K562 (cell line): ENCODE results near the gene SLC31A1. TPM values are rescaled to one million over a fixed set of nuclear protein-coding genes. Genes with fewer than 3 reads are reported as not detected.

Experiments
- ARID2 ChIP-seq: fragments of 450-650 bp; IDR thresholded peaks from 2 replicates; pipeline ENCODE4 v1.6.1; 2017; ENCODE audit warnings: antibody characterized with exemption, mild to moderate bottlenecking
- CEBPB ChIP-seq: fragments of 450-650 bp; IDR thresholded peaks from 2 replicates; pipeline ENCODE4 v1.6.1; 2016; ENCODE audit warnings: missing genetic modification characterization, missing compliant biosample characterization
- ETV6 ChIP-seq, 3 experiments: fragments of 150-350 bp in 1 of 3; sonication (generic) in 1 of 3; formaldehyde crosslinking in 1 of 3; IDR thresholded peaks; 2 replicates each; pipeline versions ENCODE4 v1.6.1 to v1.8.0; 2014 to 2022; ENCODE audit warnings: borderline replicate concordance in 2 of 3, low read depth in 2 of 3, antibody characterized with exemption in 1 of 3, low read length in 1 of 3, mild to moderate bottlenecking in 1 of 3, missing genetic modification reagents in 1 of 3
- FIP1L1 ChIP-seq: fragments of 200-400 bp; formaldehyde crosslinking; IDR thresholded peaks from 2 replicates; pipeline ENCODE4 v1.6.1; 2018; ENCODE audit warnings: mild to moderate bottlenecking, low read depth, low read length; ENCODE audit not compliant: poor library complexity, severe bottlenecking
- HLTF ChIP-seq: fragments of 450-650 bp; IDR thresholded peaks from 2 replicates; pipeline ENCODE4 v1.6.1; 2016
- KLF6 ChIP-seq: fragments of 250-450 bp; sonication (Bioruptor Pico); IDR thresholded peaks from 2 replicates; pipeline ENCODE4 v1.4.0; 2020; ENCODE audit warnings: mild to moderate bottlenecking, moderate library complexity, borderline replicate concordance
- MECOM ChIP-seq: fragments of 250-450 bp; sonication (Bioruptor Pico); IDR thresholded peaks from 2 replicates; pipeline ENCODE4 v1.8.0; 2022; ENCODE audit warnings: inconsistent platforms
- NFE2 ChIP-seq: IDR thresholded peaks from 2 replicates; pipeline ENCODE4 v1.6.1; 2014; ENCODE audit warnings: antibody characterized with exemption, low read depth
- POLR2AphosphoS2 ChIP-seq: IDR thresholded peaks from 2 replicates; pipeline ENCODE4 v1.6.1; 2012; ENCODE audit warnings: low read length, improper control_type of control experiment
- POLR3G ChIP-seq: IDR thresholded peaks from 2 replicates; pipeline ENCODE4 v1.6.1; 2011; ENCODE audit not compliant: insufficient read length, insufficient replicate concordance; ENCODE audit errors: extremely low read depth
- RCOR1 ChIP-seq, 2 experiments: IDR thresholded peaks; 2 replicates each; pipeline ENCODE4 v1.6.1; 2012; ENCODE audit warnings: low read depth in 2 of 2, low read length in 2 of 2, borderline replicate concordance in 1 of 2, improper control_type of control experiment in 1 of 2
- SNAPC5 ChIP-seq: fragments of 250-450 bp; sonication (Bioruptor Pico); IDR thresholded peaks from 2 replicates; pipeline ENCODE4 v1.8.0; 2021; ENCODE audit warnings: moderate library complexity, mild to moderate bottlenecking, inconsistent platforms
- SREBF1 ChIP-seq: fragments of 150-350 bp; IDR thresholded peaks from 2 replicates; pipeline ENCODE4 v1.6.1; 2014; ENCODE audit warnings: antibody characterized with exemption, low read depth, low read length, borderline replicate concordance
- TGIF2 ChIP-seq: sonication (generic); formaldehyde crosslinking; IDR thresholded peaks from 2 replicates; pipeline ENCODE4 v1.8.1; 2022; ENCODE audit warnings: mild to moderate bottlenecking, missing genetic modification reagents, moderate library complexity
- THRAP3 ChIP-seq: fragments of 450-650 bp; IDR thresholded peaks from 2 replicates; pipeline ENCODE4 v1.6.1; 2016; ENCODE audit warnings: mild to moderate bottlenecking, inconsistent platforms, borderline replicate concordance
- ZNF121 ChIP-seq: sonication (generic); formaldehyde crosslinking; conservative IDR thresholded peaks from 2 replicates; pipeline ENCODE4 v1.8.0; 2022; ENCODE audit warnings: missing genetic modification reagents
- ZNF280A ChIP-seq: fragments of 450-650 bp; IDR thresholded peaks from 2 replicates; pipeline ENCODE4 v1.6.1; 2018; ENCODE audit warnings: mild to moderate bottlenecking, low read depth; ENCODE audit not compliant: partially characterized antibody
- ZNF695 ChIP-seq: fragments of 450-650 bp; formaldehyde crosslinking; IDR thresholded peaks from 2 replicates; pipeline ENCODE4 v1.4.0; 2020; ENCODE audit warnings: mild to moderate bottlenecking, moderate library complexity
- polyA plus RNA-seq, 8 experiments: library from polyadenylated mRNA; depleted of rRNA in 4 of 8; stranded (reverse) in 5 of 8; unstranded in 3 of 8; fragments of >200 nt; fragmentation: Nextera tagmentation in 2 of 8; fragmentation: Illumina TruSeq in 1 of 8; extraction: Ambion mirVana in 2 of 8; extraction: Trizol in 1 of 8; gene quantifications; 2 replicates each; pipeline versions ENCODE4 v1.2.1 to v1.2.3, GENCODE V29; 2011 to 2014; ENCODE audit warnings: inconsistent platforms in 1 of 8, missing spikeins in 1 of 8
- total RNA-seq, 7 experiments: library from RNA; depleted of rRNA in 6 of 7; stranded (reverse); fragments of >200 nt in 6 of 7; fragmentation: Illumina TruSeq in 2 of 7; extraction: Trizol in 2 of 7; gene quantifications; 2 replicates each; pipeline versions ENCODE4 v1.2.1 to v1.2.3, GENCODE V29; 2011 to 2021; ENCODE audit warnings: low replicate concordance in 1 of 7
- TF ChIP-seq, protein P1 (sequence below), 2 experiments: fragments of 450-650 bp in 1 of 2; IDR thresholded peaks; 2 replicates each; pipeline ENCODE4 v1.6.1; 2011 to 2017; ENCODE audit warnings: low read depth in 2 of 2, antibody characterized with exemption in 1 of 2, borderline replicate concordance in 1 of 2, low read length in 1 of 2, mild to moderate bottlenecking in 1 of 2, mixed read lengths in 1 of 2; ENCODE audit not compliant: control insufficient read depth in 1 of 2
- TF ChIP-seq, protein P2 (sequence below): sonication (generic); formaldehyde crosslinking; IDR thresholded peaks from 2 replicates; pipeline ENCODE4 v1.4.0; 2020; ENCODE audit warnings: mild to moderate bottlenecking, missing genetic modification reagents

The SLC31A1 gene
- total and polyA plus RNA-seq, 9 of the 15 experiments (the other 6 are each of a cell fraction or from before 2014, with no cell fraction given), result 15.4 to 40.7 (median 25.9) TPM

GRCh38 chr9:113275157-113276131 lies 54.1 kb downstream of the SLC31A1 start, which contains the start of the genes CDC26 and PRPF4 (continued):
- TF ChIP-seq, protein P1, sequence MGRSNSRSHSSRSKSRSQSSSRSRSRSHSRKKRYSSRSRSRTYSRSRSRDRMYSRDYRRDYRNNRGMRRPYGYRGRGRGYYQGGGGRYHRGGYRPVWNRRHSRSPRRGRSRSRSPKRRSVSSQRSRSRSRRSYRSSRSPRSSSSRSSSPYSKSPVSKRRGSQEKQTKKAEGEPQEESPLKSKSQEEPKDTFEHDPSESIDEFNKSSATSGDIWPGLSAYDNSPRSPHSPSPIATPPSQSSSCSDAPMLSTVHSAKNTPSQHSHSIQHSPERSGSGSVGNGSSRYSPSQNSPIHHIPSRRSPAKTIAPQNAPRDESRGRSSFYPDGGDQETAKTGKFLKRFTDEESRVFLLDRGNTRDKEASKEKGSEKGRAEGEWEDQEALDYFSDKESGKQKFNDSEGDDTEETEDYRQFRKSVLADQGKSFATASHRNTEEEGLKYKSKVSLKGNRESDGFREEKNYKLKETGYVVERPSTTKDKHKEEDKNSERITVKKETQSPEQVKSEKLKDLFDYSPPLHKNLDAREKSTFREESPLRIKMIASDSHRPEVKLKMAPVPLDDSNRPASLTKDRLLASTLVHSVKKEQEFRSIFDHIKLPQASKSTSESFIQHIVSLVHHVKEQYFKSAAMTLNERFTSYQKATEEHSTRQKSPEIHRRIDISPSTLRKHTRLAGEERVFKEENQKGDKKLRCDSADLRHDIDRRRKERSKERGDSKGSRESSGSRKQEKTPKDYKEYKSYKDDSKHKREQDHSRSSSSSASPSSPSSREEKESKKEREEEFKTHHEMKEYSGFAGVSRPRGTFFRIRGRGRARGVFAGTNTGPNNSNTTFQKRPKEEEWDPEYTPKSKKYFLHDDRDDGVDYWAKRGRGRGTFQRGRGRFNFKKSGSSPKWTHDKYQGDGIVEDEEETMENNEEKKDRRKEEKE (IDR thresholded peaks at IDR 0.05; ENCODE audit: borderline replicate concordance in 1 of 2, control insufficient read depth in 1 of 2, low read depth in 2 of 2, low read length in 1 of 2), result no peak
- TF ChIP-seq ZNF121 (CRISPR knock-in tag) (no peak), SNAPC5 (CRISPR knock-in tag) (no peak), MECOM (CRISPR knock-in tag) (no peak), THRAP3 (no peak), SREBF1 (no peak), NFE2 (no peak), ZNF280A (no peak), ETV6 (IDR thresholded peaks at IDR 0.05; ENCODE audit: borderline replicate concordance in 1 of 2, low read depth in 2 of 2, low read length in 1 of 2) (no peak), ETV6 (CRISPR knock-in tag; IDR thresholded peaks at IDR 0.05; ENCODE audit: borderline replicate concordance) (no peak), HLTF (no peak), ZNF695 (CRISPR knock-in tag) (no peak), KLF6 (CRISPR knock-in tag) (no peak), POLR3G (no peak), FIP1L1 (no peak), ARID2 (no peak), TGIF2 (CRISPR knock-in tag) (no peak; the same call in 1 of the 2 replicates), RCOR1 (IDR thresholded peaks at IDR 0.05; ENCODE audit: borderline replicate concordance in 1 of 2, low read depth in 2 of 2, low read length in 2 of 2) (peak in 1 of 2 experiments; percentile 39; a peak in 1 of 4 replicates), POLR2AphosphoS2 (peak; percentile 91; the same call in 1 of the 2 replicates), CEBPB (tag) (no peak)
- TF ChIP-seq, protein P2, sequence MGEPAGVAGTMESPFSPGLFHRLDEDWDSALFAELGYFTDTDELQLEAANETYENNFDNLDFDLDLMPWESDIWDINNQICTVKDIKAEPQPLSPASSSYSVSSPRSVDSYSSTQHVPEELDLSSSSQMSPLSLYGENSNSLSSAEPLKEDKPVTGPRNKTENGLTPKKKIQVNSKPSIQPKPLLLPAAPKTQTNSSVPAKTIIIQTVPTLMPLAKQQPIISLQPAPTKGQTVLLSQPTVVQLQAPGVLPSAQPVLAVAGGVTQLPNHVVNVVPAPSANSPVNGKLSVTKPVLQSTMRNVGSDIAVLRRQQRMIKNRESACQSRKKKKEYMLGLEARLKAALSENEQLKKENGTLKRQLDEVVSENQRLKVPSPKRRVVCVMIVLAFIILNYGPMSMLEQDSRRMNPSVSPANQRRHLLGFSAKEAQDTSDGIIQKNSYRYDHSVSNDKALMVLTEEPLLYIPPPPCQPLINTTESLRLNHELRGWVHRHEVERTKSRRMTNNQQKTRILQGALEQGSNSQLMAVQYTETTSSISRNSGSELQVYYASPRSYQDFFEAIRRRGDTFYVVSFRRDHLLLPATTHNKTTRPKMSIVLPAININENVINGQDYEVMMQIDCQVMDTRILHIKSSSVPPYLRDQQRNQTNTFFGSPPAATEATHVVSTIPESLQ (CRISPR knock-in tag), result no peak
